Common myeloid progenitor, CD34-positive (primary cell): ENCODE results near the gene PER2.

Experiments used
- CTCF ChIA-PET: fragments of 350-600 bp; sonication (Branson Sonifier 250); formaldehyde crosslinking; loops from one replicate; lab custom pipeline; 2021; ENCODE audit warnings: antibody characterized with exemption; lab: Charles Lee
- POLR2A ChIA-PET: fragments of 350-600 bp; sonication (Branson Sonifier 250); formaldehyde crosslinking; loops from one replicate; lab custom pipeline; 2021; ENCODE audit warnings: antibody characterized with exemption; lab: Charles Lee
- DNase-seq, 3 donors: peaks; one replicate each; pipeline versions ENCODE4 v3.0.0 to v3.0.0-alpha.2; 2013
- H3K27ac ChIP-seq, 2 experiments: 1 replicate in 1 of 2; 2 replicates in 1 of 2; pipeline ENCODE4 v1.7.0; 2013; ENCODE audit warnings: inconsistent platforms in 2 of 2, low read length in 2 of 2, mild to moderate bottlenecking in 2 of 2, low read depth in 1 of 2, moderate library complexity in 1 of 2; ENCODE audit not compliant: severe bottlenecking in 2 of 2, insufficient read depth in 1 of 2, poor library complexity in 1 of 2
- H3K27me3 ChIP-seq, 5 experiments: replicated peaks in 2 of 5; 1 replicate in 3 of 5; 2 replicates in 2 of 5; pipeline versions ENCODE4 v1.6.1 to v1.7.0; 2013; ENCODE audit warnings: low read length in 4 of 5, mild to moderate bottlenecking in 2 of 5, moderate library complexity in 2 of 5, inconsistent platforms in 1 of 5; ENCODE audit not compliant: insufficient read depth in 5 of 5, control insufficient read depth in 4 of 5
- H3K36me3 ChIP-seq, 4 experiments: 1 replicate in 2 of 4; 2 replicates in 2 of 4; pipeline versions ENCODE4 v1.6.1 to v1.7.0; 2013; ENCODE audit warnings: low read length in 3 of 4, control low read depth in 1 of 4, mild to moderate bottlenecking in 1 of 4; ENCODE audit not compliant: control insufficient read depth in 4 of 4, insufficient read depth in 4 of 4
- H3K4me1 ChIP-seq, 4 experiments: 1 replicate in 3 of 4; 2 replicates in 1 of 4; pipeline versions ENCODE4 v1.6.1 to v1.7.1; 2013; ENCODE audit warnings: low read length in 3 of 4, mild to moderate bottlenecking in 3 of 4, control low read depth in 1 of 4, inconsistent platforms in 1 of 4, moderate library complexity in 1 of 4; ENCODE audit not compliant: control insufficient read depth in 4 of 4, insufficient read depth in 4 of 4; ENCODE audit errors: control extremely low read depth in 1 of 4
- H3K4me3 ChIP-seq, 7 experiments: 1 replicate in 4 of 7; 2 replicates in 3 of 7; pipeline versions ENCODE4 v1.5.1 to v1.7.0; 2013; ENCODE audit warnings: mild to moderate bottlenecking in 7 of 7, low read length in 6 of 7, moderate library complexity in 6 of 7, inconsistent platforms in 2 of 7, low read depth in 2 of 7, control low read depth in 1 of 7; ENCODE audit not compliant: insufficient read depth in 4 of 7, control insufficient read depth in 1 of 7; ENCODE audit errors: extremely low read depth in 1 of 7
- H3K9me3 ChIP-seq, 5 experiments: 1 replicate in 4 of 5; 2 replicates in 1 of 5; pipeline versions ENCODE4 v1.6.1 to v1.7.1; 2013; ENCODE audit warnings: low read length in 4 of 5, mild to moderate bottlenecking in 2 of 5, inconsistent platforms in 1 of 5, low read depth in 1 of 5, moderate library complexity in 1 of 5; ENCODE audit not compliant: control insufficient read depth in 4 of 5, insufficient read depth in 2 of 5; ENCODE audit errors: control extremely low read depth in 1 of 5
- WGBS: methylation state at CpG from one replicate; pipeline ENCODE4 v1.1.5; 2013; ENCODE audit not compliant: insufficient coverage; 5-methylcytosine and 5-hydroxymethylcytosine counted together

The PER2 gene

GRCh38 chr2:238282861-238283738 lies 5.3 kb downstream of the PER2 start:
- no peak for DNase-seq
- Histone ChIP-seq H3K27ac (no peak overlapping the region), H3K36me3 (peaks cover 0 to 3% (median 2%) of the 10 kb centered on the region in 4 experiments), H3K27me3 (no peaks in the 10 kb centered on the region), H3K9me3 (no peaks in the 10 kb centered on the region), H3K4me1 (peaks cover 0 to 31% (median 23%) of the 10 kb centered on the region in 4 experiments), H3K4me3 (no peak overlapping the region)
- ChIA-PET POLR2A (interaction anchor here (0.6 kb wide), 1 partner anchor 103 kb away, joined by 6 read pairs; no protein-coding TSS in a partner anchor), CTCF (interaction anchor here (1.0 to 1.1 kb wide), 3 partner anchors 20 to 27 kb away, joined by 3 read pairs; no protein-coding TSS in a partner anchor)
- WGBS: 91% methylated on average over 8 of the region's 17 CpGs

- Histone ChIP-seq H3K27ac (no peak overlapping the region), H3K9me3 (no peaks in the 10 kb centered on the region), H3K36me3 (peaks cover 2 to 7% (median 5%) of the 10 kb centered on the region in 4 experiments), H3K4me3 (no peak overlapping the region), H3K4me1 (peaks cover 0 to 19% (median 12%) of the 10 kb centered on the region in 4 experiments), H3K27me3 (no peaks in the 10 kb centered on the region)
- WGBS: 95% methylated on average over 11 of the region's 13 CpGs
- no peak for DNase-seq
- ChIA-PET CTCF (no interaction called here), POLR2A (no interaction called here)
Measured at GRCh38 chr2:238281826-238282480, 6.5 kb downstream of the PER2 start.

- DNase-seq: no peak
- H3K4me1 ChIP-seq: peaks cover 0 to 12% (median 9%) of the 10 kb centered on the region in 4 experiments
- ChIA-PET POLR2A (interaction anchor here (0.6 to 1.0 kb wide), 2 partner anchors 13 to 383 kb away, joined by 3 read pairs; no protein-coding TSS in a partner anchor), CTCF (interaction anchor here (1.5 kb wide), 1 partner anchor 20 kb away, joined by 5 read pairs; no protein-coding TSS in a partner anchor)
- no peak overlapping the region for H3K27ac ChIP-seq
- H3K36me3 ChIP-seq: peaks cover 11 to 23% (median 19%) of the 10 kb centered on the region in 4 experiments
- H3K9me3 ChIP-seq: no peaks in the 10 kb centered on the region
- H3K4me3 ChIP-seq: no peak overlapping the region
- H3K27me3 ChIP-seq: no peaks in the 10 kb centered on the region
- WGBS: 96% methylated on average over 9 of the region's 12 CpGs
Measured at GRCh38 chr2:238280083-238280825, 8.2 kb downstream of the PER2 start.

DNA sequence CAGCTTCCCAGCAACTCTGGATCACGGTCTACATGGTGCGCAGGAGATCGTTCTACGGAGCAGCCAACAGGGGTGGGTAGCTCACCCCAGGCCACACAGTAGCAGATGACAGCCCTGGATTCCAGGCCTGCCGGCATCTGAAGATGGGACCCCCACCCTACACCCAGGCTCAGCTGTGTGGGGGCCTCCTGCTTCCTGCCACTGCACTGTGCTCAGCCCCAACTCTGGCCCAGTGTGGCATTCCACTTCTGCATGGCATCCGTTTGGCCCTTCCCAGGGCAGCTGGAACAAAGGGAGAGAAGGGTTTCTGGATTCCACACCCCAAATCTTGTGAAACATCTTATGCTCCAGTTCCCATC lies 9.1 kb downstream of the PER2 start:
- WGBS: 93% methylated on average over 4 of the region's 6 CpGs
- Histone ChIP-seq H3K4me1 (peaks cover 0 to 12% (median 9%) of the 10 kb centered on the region in 4 experiments), H3K36me3 (peaks cover 11 to 33% (median 28%) of the 10 kb centered on the region in 4 experiments), H3K27ac (no peak overlapping the region), H3K9me3 (no peaks in the 10 kb centered on the region), H3K27me3 (no peaks in the 10 kb centered on the region), H3K4me3 (no peak overlapping the region)
- POLR2A ChIA-PET: interaction anchor here (1.0 kb wide), 1 partner anchor 14 kb away, joined by 3 read pairs; no protein-coding TSS in a partner anchor
- CTCF ChIA-PET: interaction anchor here (1.5 to 1.9 kb wide), 2 partner anchors 15 to 19 kb away, joined by 5 read pairs; no protein-coding TSS in a partner anchor
- DNase-seq: no peak

GRCh38 chr2:238278626-238279323 lies 9.6 kb downstream of the PER2 start:
- Histone ChIP-seq H3K4me1 (peaks cover 0 to 12% (median 9%) of the 10 kb centered on the region in 4 experiments), H3K27ac (no peak overlapping the region), H3K36me3 (peaks cover 11 to 38% (median 31%) of the 10 kb centered on the region in 4 experiments), H3K27me3 (no peaks in the 10 kb centered on the region), H3K9me3 (no peaks in the 10 kb centered on the region), H3K4me3 (no peak overlapping the region)
- DNase-seq: no peak
- 98% methylated on average over 6 of the region's 9 CpGs for WGBS
- ChIA-PET CTCF (interaction anchor here (1.9 kb wide), 1 partner anchor 14 kb away, joined by 5 read pairs; no protein-coding TSS in a partner anchor), POLR2A (no interaction called here)

DNA sequence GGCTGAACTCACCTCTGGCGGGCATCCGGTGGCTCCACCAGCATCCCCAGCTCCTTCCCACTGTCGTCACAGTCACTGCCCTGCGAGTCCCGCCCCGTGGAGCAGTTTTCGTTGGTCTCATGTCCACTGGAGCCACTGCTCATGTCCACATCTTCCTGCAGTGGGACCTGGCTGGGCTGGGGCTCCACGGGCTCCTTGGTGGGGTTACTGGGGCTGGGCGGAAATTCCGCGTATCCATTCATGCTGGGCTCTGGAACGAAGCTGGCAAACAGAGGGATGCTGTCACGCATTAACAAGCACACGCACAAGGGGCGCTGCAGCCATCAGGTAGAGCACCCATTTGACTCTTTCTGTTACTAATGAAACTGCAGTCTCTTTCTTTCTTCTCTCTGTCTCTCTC lies 10.7 kb downstream of the PER2 start:
- Histone ChIP-seq H3K4me1 (peaks cover 0 to 4% (median 1%) of the 10 kb centered on the region in 4 experiments), H3K9me3 (no peaks in the 10 kb centered on the region), H3K27me3 (no peaks in the 10 kb centered on the region), H3K36me3 (peaks cover 11 to 45% (median 36%) of the 10 kb centered on the region in 4 experiments), H3K4me3 (no peak overlapping the region), H3K27ac (no peak overlapping the region)
- POLR2A ChIA-PET: no interaction called here
- CTCF ChIA-PET: interaction anchor here (0.6 to 1.9 kb wide), 3 partner anchors 13 to 80 kb away, joined by 3 to 5 read pairs (median 3); no protein-coding TSS in a partner anchor
- WGBS: 100% methylated on average over 14 of the region's 15 CpGs
- DNase-seq: no peak
